Activated CD8-positive, alpha-beta T cell treated with anti-CD3 and anti-CD28 coated beads, Interleukin-2, amount 10 ng/mL, durations not matched to agents 7 days and 5 days (primary cell): ENCODE data around the gene AP3B2. TPM values are rescaled to one million over a fixed set of nuclear protein-coding genes. Genes with fewer than 3 reads are reported as not detected.
"Not testable (repeated sequence)": the region's sequence is repeated elsewhere in the genome, so short reads cannot be mapped to it uniquely, and the experiment has no call there.

Source experiments
- ATAC-seq: fragments of 150-1000 bp; cut with Tn5 transposase; one replicate; pipeline ENCODE4 v1.10.0; 2021; ENCODE audit warnings: moderate library complexity
- CTCF ChIA-PET: fragments of 350-600 bp; sonication (Branson Sonifier 250); formaldehyde crosslinking; loops from one replicate; lab custom pipeline; 2021; ENCODE audit warnings: antibody characterized with exemption; lab: Charles Lee
- POLR2A ChIA-PET: fragments of 350-600 bp; sonication (Branson Sonifier 250); formaldehyde crosslinking; loops from one replicate; lab custom pipeline; 2021; ENCODE audit warnings: antibody characterized with exemption; lab: Charles Lee
- DNase-seq: peaks from one replicate; pipeline ENCODE4 v3.0.0-alpha.2; 2020
- H3K27ac Mint-ChIP-seq: one replicate; pipeline ENCODE4 v1.8.0; 2021; ENCODE audit warnings: mild to moderate bottlenecking, mixed read lengths
- H3K27me3 Mint-ChIP-seq: one replicate; pipeline ENCODE4 v1.8.0; 2021; ENCODE audit warnings: low read depth, mixed read lengths
- H3K36me3 Mint-ChIP-seq: one replicate; pipeline ENCODE4 v1.8.0; 2021; ENCODE audit warnings: low read depth, mixed read lengths
- H3K4me1 Mint-ChIP-seq: one replicate; pipeline ENCODE4 v1.8.0; 2021; ENCODE audit warnings: low read depth, mixed read lengths
- H3K4me3 Mint-ChIP-seq: one replicate; pipeline ENCODE4 v1.8.0; 2021; ENCODE audit warnings: mild to moderate bottlenecking, mixed read lengths
- H3K9me3 Mint-ChIP-seq: one replicate; pipeline ENCODE4 v1.8.0; 2022; ENCODE audit warnings: mixed read lengths; ENCODE audit not compliant: insufficient read depth
- total RNA-seq, 2 experiments: library from RNA; stranded (reverse); gene quantifications; one replicate each; pipeline ENCODE4 v1.2.3, GENCODE V29; 2021

The AP3B2 gene
- total RNA-seq, 2 experiments from 2014 or later, result not detected

GRCh38 chr15:82646250-82647044 is 63.2 kb downstream of the AP3B2 start:
- Mint-ChIP-seq H3K27me3 (peaks cover 38% of the 10 kb centered on the region), H3K4me1 (peaks cover 3% of the 10 kb centered on the region), H3K27ac (no peak overlapping the region), H3K36me3 (no peaks in the 10 kb centered on the region), H3K9me3 (no peaks in the 10 kb centered on the region), H3K4me3 (peak overlapping the region; percentile 15)
- no peak for ATAC-seq
- POLR2A ChIA-PET, result no interaction called here
- CTCF ChIA-PET, result no interaction called here
- DNase-seq, result no peak

GRCh38 chr15:82644967-82645852 is 64.5 kb downstream of the AP3B2 start:
- H3K4me3 Mint-ChIP-seq, result not testable (repeated sequence)

GRCh38 chr15:82643992-82644391 is 65.7 kb downstream of the AP3B2 start:
- Mint-ChIP-seq H3K4me3 (no peak overlapping the region), H3K9me3 (no peaks in the 10 kb centered on the region), H3K36me3 (no peaks in the 10 kb centered on the region), H3K27ac (no peak overlapping the region), H3K27me3 (peaks cover 41% of the 10 kb centered on the region), H3K4me1 (peaks cover 3% of the 10 kb centered on the region)
- DNase-seq, result no peak
- POLR2A ChIA-PET, result no interaction called here
- no peak for ATAC-seq
- CTCF ChIA-PET, result interaction anchor here (2.6 kb wide), 1 partner anchor 106 kb away, joined by 8 read pairs; no protein-coding TSS in a partner anchor

More at GRCh38 chr15:82644967-82645852, 64.5 kb downstream of the AP3B2 start:
- H3K4me1 Mint-ChIP-seq, ATAC-seq, DNase-seq, POLR2A ChIA-PET, CTCF ChIA-PET, H3K36me3 Mint-ChIP-seq, H3K27ac Mint-ChIP-seq, H3K9me3 Mint-ChIP-seq: not testable (repeated sequence)
- peaks cover 47% of the 10 kb centered on the region for H3K27me3 Mint-ChIP-seq

GRCh38 chr15:82642656-82643055 is 67.0 kb downstream of the AP3B2 start:
- H3K36me3 Mint-ChIP-seq, result no peaks in the 10 kb centered on the region
- H3K27ac Mint-ChIP-seq, result no peak overlapping the region
- CTCF ChIA-PET, result interaction anchor here (2.6 kb wide), 1 partner anchor 108 kb away, joined by 8 read pairs; no protein-coding TSS in a partner anchor
- DNase-seq, result no peak
- ATAC-seq, result no peak
- peaks cover 3% of the 10 kb centered on the region for H3K4me1 Mint-ChIP-seq
- no peaks in the 10 kb centered on the region for H3K9me3 Mint-ChIP-seq
- no peak overlapping the region for H3K4me3 Mint-ChIP-seq
- H3K27me3 Mint-ChIP-seq, result peaks cover 34% of the 10 kb centered on the region
- POLR2A ChIA-PET, result no interaction called here

GRCh38 chr15:82641129-82641798 is 68.4 kb downstream of the AP3B2 start:
- CTCF ChIA-PET, result no interaction called here
- H3K36me3 Mint-ChIP-seq, result no peaks in the 10 kb centered on the region
- H3K4me3 Mint-ChIP-seq, result no peak overlapping the region
- ATAC-seq (no peak), DNase-seq (no peak)
- no peak overlapping the region for H3K27ac Mint-ChIP-seq
- POLR2A ChIA-PET, result no interaction called here
- peaks cover 3% of the 10 kb centered on the region for H3K4me1 Mint-ChIP-seq
- H3K9me3 Mint-ChIP-seq, result no peaks in the 10 kb centered on the region
- peaks cover 41% of the 10 kb centered on the region for H3K27me3 Mint-ChIP-seq

GRCh38 chr15:82640672-82641071 is 69.0 kb downstream of the AP3B2 start:
- DNase-seq (no peak), ATAC-seq (no peak)
- Mint-ChIP-seq H3K27ac (no peak overlapping the region), H3K4me3 (no peak overlapping the region), H3K4me1 (no peaks in the 10 kb centered on the region), H3K27me3 (peaks cover 40% of the 10 kb centered on the region), H3K36me3 (no peaks in the 10 kb centered on the region), H3K9me3 (no peaks in the 10 kb centered on the region)
- POLR2A ChIA-PET, result no interaction called here
- CTCF ChIA-PET, result no interaction called here

- H3K4me1 Mint-ChIP-seq, result no peaks in the 10 kb centered on the region
- no peak overlapping the region for H3K27ac Mint-ChIP-seq
- CTCF ChIA-PET, result no interaction called here
- DNase-seq, result no peak
- POLR2A ChIA-PET, result no interaction called here
- H3K9me3 Mint-ChIP-seq, result no peaks in the 10 kb centered on the region
- H3K4me3 Mint-ChIP-seq, result no peak overlapping the region
- H3K27me3 Mint-ChIP-seq, result peaks cover 25% of the 10 kb centered on the region
- no peaks in the 10 kb centered on the region for H3K36me3 Mint-ChIP-seq
- ATAC-seq, result no peak
These were observed 73.9 kb downstream of the AP3B2 start for GRCh38 chr15:82635798-82636197.

GRCh38 chr15:82630033-82630432 is 79.6 kb downstream of the AP3B2 start:
- ATAC-seq (no peak), DNase-seq (no peak)
- Mint-ChIP-seq H3K27me3 (no peaks in the 10 kb centered on the region), H3K36me3 (no peaks in the 10 kb centered on the region), H3K4me3 (no peak overlapping the region), H3K9me3 (no peaks in the 10 kb centered on the region), H3K4me1 (no peaks in the 10 kb centered on the region), H3K27ac (no peak overlapping the region)
- ChIA-PET CTCF (no interaction called here), POLR2A (no interaction called here)

- Mint-ChIP-seq H3K4me3 (no peak overlapping the region), H3K27ac (no peak overlapping the region), H3K36me3 (no peaks in the 10 kb centered on the region), H3K9me3 (no peaks in the 10 kb centered on the region), H3K4me1 (no peaks in the 10 kb centered on the region), H3K27me3 (no peaks in the 10 kb centered on the region)
- CTCF ChIA-PET, result no interaction called here
- ATAC-seq, result no peak
- POLR2A ChIA-PET, result no interaction called here
- no peak for DNase-seq
These were observed 84.5 kb downstream of the AP3B2 start for GRCh38 chr15:82625136-82625535.

- DNase-seq (no peak), ATAC-seq (no peak)
- ChIA-PET CTCF (no interaction called here), POLR2A (no interaction called here)
- H3K27ac Mint-ChIP-seq, result no peak overlapping the region
- no peak overlapping the region for H3K4me3 Mint-ChIP-seq
- no peaks in the 10 kb centered on the region for H3K36me3 Mint-ChIP-seq
- H3K9me3 Mint-ChIP-seq, result no peaks in the 10 kb centered on the region
- no peaks in the 10 kb centered on the region for H3K27me3 Mint-ChIP-seq
- H3K4me1 Mint-ChIP-seq, result no peaks in the 10 kb centered on the region
These were observed 85.2 kb downstream of the AP3B2 start for GRCh38 chr15:82624438-82624837.

- no peaks in the 10 kb centered on the region for H3K4me1 Mint-ChIP-seq
- H3K27me3 Mint-ChIP-seq, result no peaks in the 10 kb centered on the region
- no peaks in the 10 kb centered on the region for H3K9me3 Mint-ChIP-seq
- no peak overlapping the region for H3K27ac Mint-ChIP-seq
- no peak overlapping the region for H3K4me3 Mint-ChIP-seq
- ATAC-seq (no peak), DNase-seq (no peak)
- ChIA-PET POLR2A (no interaction called here), CTCF (no interaction called here)
- H3K36me3 Mint-ChIP-seq, result no peaks in the 10 kb centered on the region
These were observed 85.7 kb downstream of the AP3B2 start for GRCh38 chr15:82624008-82624407.
